Neural cell (in vitro differentiated cells): ENCODE results near the gene TMEM63B. TPM values are rescaled to one million over a fixed set of nuclear protein-coding genes. Genes with fewer than 3 reads are reported as not detected.

Experiments
- H2AFZ ChIP-seq: fragments of 200-600, 300-800 bp; sonication (generic), shearing (Covaris generic); 2 replicates; pipeline ENCODE4 v1.6.0; 2014; ENCODE audit warnings: low read depth, mild to moderate bottlenecking, antibody characterized with exemption, low read length, moderate library complexity
- H3F3A ChIP-seq: fragments of 200-600 bp; shearing (Covaris generic); 2 replicates; pipeline ENCODE4 v1.6.1; 2016; ENCODE audit warnings: mild to moderate bottlenecking, moderate library complexity, mixed read lengths, antibody characterized with exemption, low read length; ENCODE audit not compliant: insufficient read depth, poor library complexity, severe bottlenecking
- H3K27ac ChIP-seq: fragments of 200-600, 300-800 bp; sonication (generic), shearing (Covaris generic); 2 replicates; pipeline ENCODE4 v1.5.1; 2014; ENCODE audit warnings: mild to moderate bottlenecking, low read length, moderate library complexity
- H3K27me3 ChIP-seq: fragments of 300-800, 200-600 bp; sonication (generic), shearing (Covaris generic); 2 replicates; pipeline ENCODE4 v1.6.0; 2014; ENCODE audit warnings: mild to moderate bottlenecking, low read depth, low read length, moderate library complexity; ENCODE audit not compliant: insufficient read depth
- H3K36me3 ChIP-seq: fragments of 300-800, 200-600 bp; sonication (generic), shearing (Covaris generic); 2 replicates; pipeline ENCODE4 v1.5.1; 2014; ENCODE audit warnings: mild to moderate bottlenecking, antibody characterized with exemption, low read length, moderate library complexity; ENCODE audit not compliant: insufficient read depth
- H3K4me2 ChIP-seq: fragments of 300-800, 200-600 bp; sonication (generic), shearing (Covaris generic); 2 replicates; pipeline ENCODE4 v1.6.0; 2014; ENCODE audit warnings: mild to moderate bottlenecking, low read length
- H3K4me3 ChIP-seq: fragments of 300-800, 200-600 bp; sonication (generic), shearing (Covaris generic); 2 replicates; pipeline ENCODE4 v1.5.1; 2014; ENCODE audit warnings: mild to moderate bottlenecking, low read length, moderate library complexity
- H3K79me2 ChIP-seq: fragments of 200-600 bp; shearing (Covaris generic); replicated peaks from 2 replicates; pipeline ENCODE4 v1.6.0; 2014; ENCODE audit warnings: mild to moderate bottlenecking, low read length, moderate library complexity; ENCODE audit not compliant: insufficient read depth
- H3K9ac ChIP-seq: fragments of 300-800, 200-600 bp; sonication (generic), shearing (Covaris generic); 2 replicates; pipeline ENCODE4 v1.6.1; 2016; ENCODE audit warnings: mild to moderate bottlenecking, low read length, mixed read lengths
- H3K9me2 ChIP-seq: fragments of 200-600 bp; shearing (Covaris generic); 2 replicates; pipeline ENCODE4 v1.6.1; 2016; ENCODE audit warnings: mild to moderate bottlenecking, low read length, mixed read lengths; ENCODE audit not compliant: insufficient read depth
- H3K9me3 ChIP-seq: fragments of 200-600, 300-800 bp; sonication (generic), shearing (Covaris generic); 2 replicates; pipeline ENCODE4 v1.6.1; 2016; ENCODE audit warnings: mild to moderate bottlenecking, mixed run types, low read length, moderate library complexity, mixed read lengths
- H4K20me1 ChIP-seq: fragments of 200-600 bp; shearing (Covaris generic); 2 replicates; pipeline ENCODE4 v1.6.1; 2016; ENCODE audit warnings: mild to moderate bottlenecking, mixed run types; ENCODE audit not compliant: insufficient read depth
- CTCF ChIP-seq: fragments of 450-650 bp; IDR thresholded peaks from 2 replicates; pipeline ENCODE4 v1.5.1; 2014; ENCODE audit warnings: antibody characterized with exemption, mild to moderate bottlenecking, moderate library complexity; ENCODE audit not compliant: poor library complexity, severe bottlenecking
- EP300 ChIP-seq: fragments of 450-650 bp; conservative IDR thresholded peaks from 2 replicates; pipeline ENCODE4 v1.6.1; 2014; ENCODE audit warnings: antibody characterized with exemption, mild to moderate bottlenecking, moderate library complexity; ENCODE audit not compliant: poor library complexity, severe bottlenecking
- EZH2 ChIP-seq: fragments of 200-600, 300-800 bp; shearing (Covaris generic), sonication (generic); IDR thresholded peaks from 2 replicates; pipeline ENCODE4 v1.6.1; 2014; ENCODE audit warnings: antibody characterized with exemption, low read length, borderline replicate concordance, mild to moderate bottlenecking; ENCODE audit not compliant: insufficient read depth, poor library complexity, severe bottlenecking
- MXI1 ChIP-seq: fragments of 450-650 bp; conservative IDR thresholded peaks from 2 replicates; pipeline ENCODE4 v1.6.1; 2014; ENCODE audit warnings: antibody characterized with exemption, mild to moderate bottlenecking; ENCODE audit not compliant: poor library complexity, severe bottlenecking
- POLR2AphosphoS5 ChIP-seq: IDR thresholded peaks from 2 replicates; pipeline ENCODE4 v1.6.1; 2012
- RAD21 ChIP-seq: fragments of 450-650 bp; conservative IDR thresholded peaks from 2 replicates; pipeline ENCODE4 v1.6.1; 2014; ENCODE audit warnings: antibody characterized with exemption, mild to moderate bottlenecking, moderate library complexity
- REST ChIP-seq: IDR thresholded peaks from 2 replicates; pipeline ENCODE4 v1.6.1; 2012; ENCODE audit warnings: borderline replicate concordance
- SMC3 ChIP-seq: fragments of 450-650 bp; conservative IDR thresholded peaks from 2 replicates; pipeline ENCODE4 v1.6.1; 2014; ENCODE audit warnings: antibody characterized with exemption, mild to moderate bottlenecking, moderate library complexity; ENCODE audit not compliant: poor library complexity
- TAF1 ChIP-seq: IDR thresholded peaks from 2 replicates; pipeline ENCODE4 v1.6.1; 2012; ENCODE audit warnings: low read depth
- polyA plus RNA-seq: library from polyadenylated mRNA; depleted of rRNA; stranded (reverse); fragments of >200 nt; gene quantifications from 2 replicates; pipeline ENCODE4 v1.2.3, GENCODE V29; 2014

The TMEM63B gene
- polyA plus RNA-seq, 1 donor from 2014 or later, result 49.9 TPM

GRCh38 chr6:44135173-44135758, 7.9 kb downstream of the TMEM63B start:
- Histone ChIP-seq H3K9me3 (no peaks in the 10 kb centered on the region), H3K79me2 (no peaks in the 10 kb centered on the region), H3K27ac (no peak overlapping the region), H3F3A (no peaks in the 10 kb centered on the region), H3K36me3 (no peaks in the 10 kb centered on the region), H3K9me2 (no peaks in the 10 kb centered on the region), H4K20me1 (no peaks in the 10 kb centered on the region), H3K4me3 (no peak overlapping the region), H3K27me3 (no peaks in the 10 kb centered on the region), H2AFZ (no peak overlapping the region), H3K9ac (no peak overlapping the region), H3K4me2 (no peak overlapping the region)
- TF ChIP-seq MXI1 (no peak), RAD21 (no peak), TAF1 (no peak), CTCF (no peak), REST (no peak), EZH2 (no peak), EP300 (no peak), SMC3 (no peak), POLR2AphosphoS5 (no peak)

GRCh38 chr6:44135875-44136274, 8.5 kb downstream of the TMEM63B start:
- no peaks in the 10 kb centered on the region for H3K79me2 ChIP-seq
- H4K20me1 ChIP-seq, result no peaks in the 10 kb centered on the region
- H3K4me2 ChIP-seq, result no peak overlapping the region
- H3K9me2 ChIP-seq, result no peaks in the 10 kb centered on the region
- no peaks in the 10 kb centered on the region for H3K27me3 ChIP-seq
- no peak overlapping the region for H3K27ac ChIP-seq
- H3F3A ChIP-seq, result no peaks in the 10 kb centered on the region
- TF ChIP-seq TAF1, result no peak
- TF ChIP-seq EP300, result no peak
- no peak for TF ChIP-seq REST
- no peak for TF ChIP-seq MXI1
- TF ChIP-seq CTCF, result no peak
- no peak for TF ChIP-seq RAD21
- TF ChIP-seq EZH2, result no peak
- TF ChIP-seq POLR2AphosphoS5, result no peak
- no peak for TF ChIP-seq SMC3
- no peaks in the 10 kb centered on the region for H3K36me3 ChIP-seq
- no peak overlapping the region for H3K9ac ChIP-seq
- no peak overlapping the region for H3K4me3 ChIP-seq
- H2AFZ ChIP-seq, result no peak overlapping the region
- H3K9me3 ChIP-seq, result no peaks in the 10 kb centered on the region
